Measurements from ENCODE around the gene KIAA0586. TPM values are rescaled to one million over a fixed set of nuclear protein-coding genes. Genes with fewer than 3 reads are reported as not detected.
A peak's percentile ranks its signal among the peaks of the same experiment; 100 is the strongest.

KIAA0586 gene
- total RNA-seq, 1 donor from 2014 or later: 14.5 TPM

GRCh38 chr14:58439476-58439875, 12.0 kb downstream of the KIAA0586 start:
- DNase-seq (ENCODE audit: low spot score): no peak
- Mint-ChIP-seq H3K27ac (ENCODE audit: unreplicated experiment) (no peak overlapping the region), H3K9me3 (ENCODE audit: low read depth) (no peaks in the 10 kb centered on the region), H3K36me3 (ENCODE audit: low read depth) (peaks cover 20% of the 10 kb centered on the region), H3K27me3 (ENCODE audit: low read depth) (no peaks in the 10 kb centered on the region), H3K4me3 (ENCODE audit: unreplicated experiment) (no peak overlapping the region), H3K4me1 (ENCODE audit: low read depth) (peaks cover 4% of the 10 kb centered on the region)
- no peak for TF ChIP-seq CTCF (IDR thresholded peaks at IDR 0.05)

GRCh38 chr14:58444627-58445026, 17.1 kb downstream of the KIAA0586 start:
- H3K36me3 Mint-ChIP-seq (ENCODE audit: low read depth): peaks cover 11% of the 10 kb centered on the region
- no peak for DNase-seq (ENCODE audit: low spot score)
- H3K4me3 Mint-ChIP-seq (ENCODE audit: unreplicated experiment): no peak overlapping the region
- no peak for TF ChIP-seq CTCF (IDR thresholded peaks at IDR 0.05)
- H3K9me3 Mint-ChIP-seq (ENCODE audit: low read depth): no peaks in the 10 kb centered on the region
- H3K27ac Mint-ChIP-seq (ENCODE audit: unreplicated experiment): no peak overlapping the region
- H3K4me1 Mint-ChIP-seq (ENCODE audit: low read depth): peaks cover 15% of the 10 kb centered on the region
- H3K27me3 Mint-ChIP-seq (ENCODE audit: low read depth): no peaks in the 10 kb centered on the region

GRCh38 chr14:58455593-58456265, 28.2 kb downstream of the KIAA0586 start:
- no peak for DNase-seq (ENCODE audit: low spot score)
- Mint-ChIP-seq H3K4me3 (ENCODE audit: unreplicated experiment) (no peak overlapping the region), H3K4me1 (ENCODE audit: low read depth) (peaks cover 9% of the 10 kb centered on the region)

GRCh38 chr14:58460772-58461171, 33.3 kb downstream of the KIAA0586 start:
- Mint-ChIP-seq H3K36me3 (ENCODE audit: low read depth) (peaks cover 12% of the 10 kb centered on the region), H3K4me3 (ENCODE audit: unreplicated experiment) (no peak overlapping the region), H3K27ac (ENCODE audit: unreplicated experiment) (no peak overlapping the region), H3K27me3 (ENCODE audit: low read depth) (no peaks in the 10 kb centered on the region), H3K9me3 (ENCODE audit: low read depth) (no peaks in the 10 kb centered on the region), H3K4me1 (ENCODE audit: low read depth) (peaks cover 8% of the 10 kb centered on the region)
- DNase-seq (ENCODE audit: low spot score): no peak
- TF ChIP-seq CTCF (IDR thresholded peaks at IDR 0.05): no peak

More at GRCh38 chr14:58455593-58456265, 28.2 kb downstream of the KIAA0586 start:
- TF ChIP-seq CTCF (IDR thresholded peaks at IDR 0.05): no peak
- Mint-ChIP-seq H3K27me3 (ENCODE audit: low read depth) (no peaks in the 10 kb centered on the region), H3K9me3 (ENCODE audit: low read depth) (peaks cover 7% of the 10 kb centered on the region), H3K27ac (ENCODE audit: unreplicated experiment) (peak overlapping the region; percentile 29), H3K36me3 (ENCODE audit: low read depth) (peaks cover 24% of the 10 kb centered on the region)

GRCh38 chr14:58463147-58463546, 35.6 kb downstream of the KIAA0586 start:
- Mint-ChIP-seq H3K9me3 (ENCODE audit: low read depth) (no peaks in the 10 kb centered on the region), H3K27me3 (ENCODE audit: low read depth) (no peaks in the 10 kb centered on the region), H3K4me3 (ENCODE audit: unreplicated experiment) (no peak overlapping the region), H3K36me3 (ENCODE audit: low read depth) (peaks cover 5% of the 10 kb centered on the region), H3K4me1 (ENCODE audit: low read depth) (peaks cover 5% of the 10 kb centered on the region), H3K27ac (ENCODE audit: unreplicated experiment) (no peak overlapping the region)
- no peak for TF ChIP-seq CTCF (IDR thresholded peaks at IDR 0.05)
- no peak for DNase-seq (ENCODE audit: low spot score)
